ENCODE results near the gene KCNA1. TPM values are rescaled to one million over a fixed set of nuclear protein-coding genes. Genes with fewer than 3 reads are reported as not detected.
"Not testable (repeated sequence)": the region's sequence is repeated elsewhere in the genome, so short reads cannot be mapped to it uniquely, and the experiment has no call there.

Gene KCNA1
- total and polyA plus RNA-seq, 9 donors: 0.01 to 0.25 (median 0.20) TPM; not detected in 4

- no peaks in the 10 kb centered on the region for H3K27me3 ChIP-seq
- H3K4me1 ChIP-seq (ENCODE audit: insufficient read depth): no peaks in the 10 kb centered on the region
- no peaks in the 10 kb centered on the region for H3K9me3 ChIP-seq
- DNase-seq: no peak
- H3K27ac ChIP-seq: no peak overlapping the region
- 63 to 81% (median 68%) methylated on average over 1 of the region's 1 CpG for WGBS, 3 donors
- no peak for TF ChIP-seq EP300 (IDR thresholded peaks at IDR 0.05)
- no peak for TF ChIP-seq CTCF (IDR thresholded peaks at IDR 0.05)
- no peak for TF ChIP-seq POLR2A (IDR thresholded peaks at IDR 0.05)
- no peaks in the 10 kb centered on the region for H3K36me3 ChIP-seq
- H3K4me3 ChIP-seq: no peak overlapping the region
- intact Hi-C loops (cut with DNase I): no loop called here
Observed at GRCh38 chr12:4873947-4874346, 35.8 kb upstream of the KCNA1 start.

- no peak for DNase-seq
- intact Hi-C loops (cut with DNase I): no loop called here
- Histone ChIP-seq H3K4me1 (ENCODE audit: insufficient read depth) (no peaks in the 10 kb centered on the region), H3K27me3 (no peaks in the 10 kb centered on the region), H3K36me3 (no peaks in the 10 kb centered on the region), H3K4me3 (no peak overlapping the region), H3K9me3 (peaks cover 0 to 5% of the 10 kb centered on the region in 2 donors), H3K27ac (no peak overlapping the region)
- TF ChIP-seq CTCF (IDR thresholded peaks at IDR 0.05) (no peak), POLR2A (IDR thresholded peaks at IDR 0.05) (no peak), EP300 (IDR thresholded peaks at IDR 0.05) (no peak)
- WGBS, 3 donors: 43 to 51% (median 47%) methylated on average over 2 of the region's 2 CpGs
Observed at GRCh38 chr12:4874671-4875070, 35.0 kb upstream of the KCNA1 start.

- H3K36me3 ChIP-seq; intact Hi-C loops (cut with DNase I); H3K4me1 ChIP-seq (ENCODE audit: insufficient read depth); H3K9me3 ChIP-seq; DNase-seq; H3K27ac ChIP-seq; H3K4me3 ChIP-seq; H3K27me3 ChIP-seq: not testable (repeated sequence)
- 88 to 98% (median 94%) methylated on average over 2 of the region's 2 CpGs for WGBS, 3 donors
Observed at GRCh38 chr12:4879481-4879880, 30.2 kb upstream of the KCNA1 start.

- no peak overlapping the region for H3K4me3 ChIP-seq
- no peak for TF ChIP-seq EP300 (IDR thresholded peaks at IDR 0.05)
- no peak for TF ChIP-seq CTCF (IDR thresholded peaks at IDR 0.05)
- TF ChIP-seq POLR2A (IDR thresholded peaks at IDR 0.05): no peak
- 74 to 84% (median 75%) methylated on average over 20 of the region's 20 CpGs for WGBS, 3 donors
- no peak for DNase-seq
- peaks cover 0 to 5% of the 10 kb centered on the region in 2 donors for H3K9me3 ChIP-seq
- intact Hi-C loops (cut with DNase I): no loop called here
- no peaks in the 10 kb centered on the region for H3K4me1 ChIP-seq (ENCODE audit: insufficient read depth)
- H3K27me3 ChIP-seq: no peaks in the 10 kb centered on the region
- no peaks in the 10 kb centered on the region for H3K36me3 ChIP-seq
- H3K27ac ChIP-seq: no peak overlapping the region
Observed at GRCh38 chr12:4881266-4882064, 28.2 kb upstream of the KCNA1 start.

- H3K9me3 ChIP-seq: no peaks in the 10 kb centered on the region
- H3K36me3 ChIP-seq: no peaks in the 10 kb centered on the region
- intact Hi-C loops (cut with DNase I): no loop called here
- WGBS, 3 donors: 67 to 80% (median 74%) methylated on average over 5 of the region's 5 CpGs
- TF ChIP-seq CTCF (IDR thresholded peaks at IDR 0.05): no peak
- no peak for TF ChIP-seq EP300 (IDR thresholded peaks at IDR 0.05)
- no peak for TF ChIP-seq POLR2A (IDR thresholded peaks at IDR 0.05)
- no peak overlapping the region for H3K4me3 ChIP-seq
- DNase-seq: no peak
- H3K27me3 ChIP-seq: no peaks in the 10 kb centered on the region
- no peaks in the 10 kb centered on the region for H3K4me1 ChIP-seq (ENCODE audit: insufficient read depth)
- no peak overlapping the region for H3K27ac ChIP-seq
Observed at GRCh38 chr12:4891866-4892265, 17.8 kb upstream of the KCNA1 start.

Data from ovary (tissue), 9 donors.